Measurements from ENCODE around the gene WDHD1. TPM values are rescaled to one million over a fixed set of nuclear protein-coding genes. Genes with fewer than 3 reads are reported as not detected.

Gene WDHD1
- total RNA-seq, 1 donor from 2014 or later: 10.0 TPM

- FAIRE-seq: no peak
- DNase-seq (ENCODE audit: low read depth): peak; percentile 88
- Histone ChIP-seq H3K4me3 (ENCODE audit: low read depth, low read length) (peak within 1 kb of the TSS; percentile 64), H3K36me3 (ENCODE audit: control insufficient read depth, insufficient read depth, low read length) (peaks cover 2% of the 10 kb centered on the region), H3K27me3 (ENCODE audit: control insufficient read depth, insufficient read depth, low read length) (no peaks in the 10 kb centered on the region)
- peak; percentile 95 for TF ChIP-seq CTCF (IDR thresholded peaks at IDR 0.05; ENCODE audit: insufficient read depth, low read length, severe bottlenecking)
Measured at GRCh38 chr14:55051423-55052268, 24.7 kb upstream of the WDHD1 start, which contains the start of gene MAPK1IP1L. MAPK1IP1L (plus strand) TSS chr14:55051647; CDS start chr14:55061684, 10,037 bp downstream.

- TF ChIP-seq CTCF (IDR thresholded peaks at IDR 0.05; ENCODE audit: insufficient read depth, low read length, severe bottlenecking): no peak
- FAIRE-seq: no peak
- H3K27me3 ChIP-seq (ENCODE audit: control insufficient read depth, insufficient read depth, low read length): no peaks in the 10 kb centered on the region
- H3K4me3 ChIP-seq (ENCODE audit: low read depth, low read length): peak overlapping the region; percentile 64
- DNase-seq (ENCODE audit: low read depth): no peak
- H3K36me3 ChIP-seq (ENCODE audit: control insufficient read depth, insufficient read depth, low read length): peaks cover 2% of the 10 kb centered on the region
Measured at GRCh38 chr14:55051165-55051422, 24.2 kb upstream of the WDHD1 start.

- Histone ChIP-seq H3K27me3 (ENCODE audit: control insufficient read depth, insufficient read depth, low read length) (no peaks in the 10 kb centered on the region), H3K4me3 (ENCODE audit: low read depth, low read length) (no peak overlapping the region), H3K36me3 (ENCODE audit: control insufficient read depth, insufficient read depth, low read length) (no peaks in the 10 kb centered on the region)
- TF ChIP-seq CTCF (IDR thresholded peaks at IDR 0.05; ENCODE audit: insufficient read depth, low read length, severe bottlenecking): no peak
- DNase-seq (ENCODE audit: low read depth) (no peak), FAIRE-seq (no peak)
Measured at GRCh38 chr14:55048900-55049436, 22.1 kb upstream of the WDHD1 start.

GRCh38 chr14:55047301-55048053 lies 20.6 kb upstream of the WDHD1 start:
- no peaks in the 10 kb centered on the region for H3K27me3 ChIP-seq (ENCODE audit: control insufficient read depth, insufficient read depth, low read length)
- H3K36me3 ChIP-seq (ENCODE audit: control insufficient read depth, insufficient read depth, low read length): peaks cover 4% of the 10 kb centered on the region
- FAIRE-seq: no peak
- TF ChIP-seq CTCF (IDR thresholded peaks at IDR 0.05; ENCODE audit: insufficient read depth, low read length, severe bottlenecking): no peak
- DNase-seq (ENCODE audit: low read depth): no peak
- H3K4me3 ChIP-seq (ENCODE audit: low read depth, low read length): no peak overlapping the region

GRCh38 chr14:55045087-55045486 lies 18.2 kb upstream of the WDHD1 start:
- no peak for TF ChIP-seq CTCF (IDR thresholded peaks at IDR 0.05; ENCODE audit: insufficient read depth, low read length, severe bottlenecking)
- no peak for FAIRE-seq
- H3K4me3 ChIP-seq (ENCODE audit: low read depth, low read length): no peak overlapping the region

More at GRCh38 chr14:55045087-55045486, 18.2 kb upstream of the WDHD1 start:
- DNase-seq (ENCODE audit: low read depth): no peak
- H3K27me3 ChIP-seq (ENCODE audit: control insufficient read depth, insufficient read depth, low read length): no peaks in the 10 kb centered on the region
- peaks cover 4% of the 10 kb centered on the region for H3K36me3 ChIP-seq (ENCODE audit: control insufficient read depth, insufficient read depth, low read length)

All from bronchial epithelial cell (primary cell).